ENCODE measurements around the gene FBXO21. TPM values are rescaled to one million over a fixed set of nuclear protein-coding genes. Genes with fewer than 3 reads are reported as not detected.
"Not testable (repeated sequence)": the region's sequence is repeated elsewhere in the genome, so short reads cannot be mapped to it uniquely, and the experiment has no call there.

The FBXO21 gene
- total and polyA plus RNA-seq, 8 donors = 31.3 to 52.4 (median 50.2) TPM

- H3K36me3 ChIP-seq = peaks cover 0 to 84% of the 10 kb centered on the region in 2 donors
- H3K4me3 ChIP-seq = no peak overlapping the region
- intact Hi-C loops (cut with DNase I) = no loop called here
- no peaks in the 10 kb centered on the region for H3K27me3 ChIP-seq
- H3K4me1 ChIP-seq = no peaks in the 10 kb centered on the region
- ATAC-seq (no peak), DNase-seq (no peak)
- TF ChIP-seq CTCF (IDR thresholded peaks at IDR 0.05) = no peak
- H3K9me3 ChIP-seq = peaks cover 0 to 5% of the 10 kb centered on the region in 2 donors
- H3K27ac ChIP-seq = no peak overlapping the region
These were observed 7.4 kb downstream of the FBXO21 start for GRCh38 chr12:117182866-117183265.

- H3K36me3 ChIP-seq = peaks cover 0 to 96% of the 10 kb centered on the region in 2 donors
- H3K4me1 ChIP-seq; intact Hi-C loops (cut with DNase I); H3K27me3 ChIP-seq; ATAC-seq; DNase-seq; H3K4me3 ChIP-seq; H3K9me3 ChIP-seq; H3K27ac ChIP-seq: not testable (repeated sequence)
These were observed 8.8 kb downstream of the FBXO21 start for GRCh38 chr12:117181468-117181843.

GRCh38 chr12:117180758-117181467 lies 9.4 kb downstream of the FBXO21 start:
- peaks cover 0 to 96% of the 10 kb centered on the region in 2 donors for H3K36me3 ChIP-seq
- H3K27me3 ChIP-seq = no peaks in the 10 kb centered on the region
- intact Hi-C loops (cut with DNase I) = no loop called here
- H3K9me3 ChIP-seq = peaks cover 0 to 5% of the 10 kb centered on the region in 2 donors
- H3K4me3 ChIP-seq = no peak overlapping the region
- no peaks in the 10 kb centered on the region for H3K4me1 ChIP-seq
- no peak for TF ChIP-seq CTCF (IDR thresholded peaks at IDR 0.05)
- no peak for ATAC-seq
- H3K27ac ChIP-seq = no peak overlapping the region
- DNase-seq = no peak

GRCh38 chr12:117178745-117179144 lies 11.5 kb downstream of the FBXO21 start:
- DNase-seq (no peak), ATAC-seq (no peak)
- H3K36me3 ChIP-seq = peaks cover 0 to 96% of the 10 kb centered on the region in 2 donors
- no peak overlapping the region for H3K27ac ChIP-seq
- no peaks in the 10 kb centered on the region for H3K27me3 ChIP-seq
- H3K9me3 ChIP-seq = peaks cover 0 to 5% of the 10 kb centered on the region in 2 donors
- H3K4me3 ChIP-seq = no peak overlapping the region
- no peak for TF ChIP-seq CTCF (IDR thresholded peaks at IDR 0.05)
- H3K4me1 ChIP-seq = no peaks in the 10 kb centered on the region
- intact Hi-C loops (cut with DNase I) = no loop called here

- TF ChIP-seq CTCF (IDR thresholded peaks at IDR 0.05) = no peak
- ATAC-seq (no peak), DNase-seq (no peak)
- intact Hi-C loops (cut with DNase I) = no loop called here
- H3K36me3 ChIP-seq = peaks cover 0 to 96% of the 10 kb centered on the region in 2 donors
- no peak overlapping the region for H3K4me3 ChIP-seq
- H3K27ac ChIP-seq = no peak overlapping the region
- H3K27me3 ChIP-seq = no peaks in the 10 kb centered on the region
- peaks cover 0 to 5% of the 10 kb centered on the region in 2 donors for H3K9me3 ChIP-seq
- H3K4me1 ChIP-seq = no peaks in the 10 kb centered on the region
These were observed 12.0 kb downstream of the FBXO21 start for GRCh38 chr12:117178301-117178700.

GRCh38 chr12:117172168-117172567 lies 18.1 kb downstream of the FBXO21 start:
- DNase-seq (no peak), ATAC-seq (no peak)
- intact Hi-C loops (cut with DNase I) = no loop called here
- Histone ChIP-seq H3K9me3 (no peaks in the 10 kb centered on the region), H3K36me3 (peaks cover 0 to 100% of the 10 kb centered on the region in 2 donors), H3K4me3 (no peak overlapping the region), H3K27me3 (no peaks in the 10 kb centered on the region), H3K27ac (no peak overlapping the region), H3K4me1 (no peaks in the 10 kb centered on the region)
- TF ChIP-seq CTCF (IDR thresholded peaks at IDR 0.05) = no peak
